Right lobe of liver (tissue), 4 donors: ENCODE results near the gene UHMK1.

ENCODE experiments used
- POLR2A ChIP-seq: fragments of 450-650 bp; IDR thresholded peaks from one replicate; pipeline ENCODE4 v1.6.1; 2017; ENCODE audit warnings: antibody characterized with exemption, mild to moderate bottlenecking
- TF ChIP-seq, protein P1 (sequence below), 4 donors: fragments of 200-600 bp in 3 of 4; fragments of 450-650 bp in 1 of 4; IDR thresholded peaks; one replicate each; pipeline versions ENCODE4 v1.5.1 to v1.8.0; 2016 to 2022; ENCODE audit warnings: antibody characterized with exemption in 4 of 4, mild to moderate bottlenecking in 2 of 4
- donor health status: DM: no; HTN: no; CAD: no.
- donor health status: DM: no; HTN: no; CAD: no.
- donor health status: DM: no; HTN: yes; CAD: no.

DNA sequence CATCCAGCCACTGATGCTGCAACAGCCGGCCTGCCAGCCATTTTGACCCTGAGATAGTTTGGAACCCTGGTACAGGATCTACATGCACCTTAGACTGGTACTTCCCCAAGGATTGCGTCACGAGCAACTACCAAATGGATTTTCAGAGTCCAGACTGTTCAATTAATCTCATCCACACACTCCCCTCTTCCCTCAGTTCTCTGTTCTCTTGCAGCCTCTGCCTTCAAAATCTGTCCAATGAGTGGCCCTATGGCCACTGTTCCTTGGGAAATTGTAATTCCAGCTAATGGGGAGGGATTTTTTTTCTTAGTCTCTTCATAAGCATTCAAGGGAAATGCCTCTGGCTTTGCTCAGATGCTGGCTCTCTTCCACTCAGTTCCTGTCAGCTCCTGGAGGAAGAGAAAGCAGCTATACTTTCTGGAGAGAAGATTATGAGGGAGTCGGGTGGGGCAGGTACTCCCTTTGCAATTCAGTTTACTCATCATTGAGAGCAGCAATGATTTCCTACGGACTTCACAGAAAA lies 44.1 kb downstream of the UHMK1 start:
- TF ChIP-seq, protein P1, sequence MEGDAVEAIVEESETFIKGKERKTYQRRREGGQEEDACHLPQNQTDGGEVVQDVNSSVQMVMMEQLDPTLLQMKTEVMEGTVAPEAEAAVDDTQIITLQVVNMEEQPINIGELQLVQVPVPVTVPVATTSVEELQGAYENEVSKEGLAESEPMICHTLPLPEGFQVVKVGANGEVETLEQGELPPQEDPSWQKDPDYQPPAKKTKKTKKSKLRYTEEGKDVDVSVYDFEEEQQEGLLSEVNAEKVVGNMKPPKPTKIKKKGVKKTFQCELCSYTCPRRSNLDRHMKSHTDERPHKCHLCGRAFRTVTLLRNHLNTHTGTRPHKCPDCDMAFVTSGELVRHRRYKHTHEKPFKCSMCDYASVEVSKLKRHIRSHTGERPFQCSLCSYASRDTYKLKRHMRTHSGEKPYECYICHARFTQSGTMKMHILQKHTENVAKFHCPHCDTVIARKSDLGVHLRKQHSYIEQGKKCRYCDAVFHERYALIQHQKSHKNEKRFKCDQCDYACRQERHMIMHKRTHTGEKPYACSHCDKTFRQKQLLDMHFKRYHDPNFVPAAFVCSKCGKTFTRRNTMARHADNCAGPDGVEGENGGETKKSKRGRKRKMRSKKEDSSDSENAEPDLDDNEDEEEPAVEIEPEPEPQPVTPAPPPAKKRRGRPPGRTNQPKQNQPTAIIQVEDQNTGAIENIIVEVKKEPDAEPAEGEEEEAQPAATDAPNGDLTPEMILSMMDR (IDR thresholded peaks at IDR 0.05) = no peak
- no peak for TF ChIP-seq POLR2A
